Kidney capillary endothelial cell (primary cell): ENCODE results near the gene MAST3.
A peak's percentile ranks its signal among the peaks of the same experiment; 100 is the strongest.

Experiments used
- DNase-seq: peaks from one replicate; pipeline ENCODE4 v3.0.0-alpha.2; 2018; ENCODE audit warnings: low spot score

The MAST3 gene

DNA sequence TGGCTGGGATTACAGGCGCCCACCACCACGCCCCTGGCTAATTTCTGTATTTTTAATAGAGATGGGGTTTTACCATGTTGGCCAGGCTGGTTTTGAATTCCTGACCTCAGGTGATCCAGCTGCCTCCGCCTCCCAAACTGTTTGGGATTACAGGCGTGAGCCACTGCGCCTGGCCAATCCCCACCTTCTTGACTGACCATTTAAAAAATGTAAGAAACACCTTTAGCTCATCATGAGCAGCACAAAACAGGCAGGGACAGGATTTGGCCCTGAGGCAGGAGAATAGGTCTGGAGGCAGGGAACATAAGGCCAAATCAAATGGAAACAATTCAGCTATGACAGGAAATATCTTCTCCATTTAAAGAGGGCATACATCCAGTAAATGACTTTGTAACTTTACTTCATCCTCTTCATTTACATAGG lies 94.1 kb downstream of the MAST3 start:
- no peak for DNase-seq

DNA sequence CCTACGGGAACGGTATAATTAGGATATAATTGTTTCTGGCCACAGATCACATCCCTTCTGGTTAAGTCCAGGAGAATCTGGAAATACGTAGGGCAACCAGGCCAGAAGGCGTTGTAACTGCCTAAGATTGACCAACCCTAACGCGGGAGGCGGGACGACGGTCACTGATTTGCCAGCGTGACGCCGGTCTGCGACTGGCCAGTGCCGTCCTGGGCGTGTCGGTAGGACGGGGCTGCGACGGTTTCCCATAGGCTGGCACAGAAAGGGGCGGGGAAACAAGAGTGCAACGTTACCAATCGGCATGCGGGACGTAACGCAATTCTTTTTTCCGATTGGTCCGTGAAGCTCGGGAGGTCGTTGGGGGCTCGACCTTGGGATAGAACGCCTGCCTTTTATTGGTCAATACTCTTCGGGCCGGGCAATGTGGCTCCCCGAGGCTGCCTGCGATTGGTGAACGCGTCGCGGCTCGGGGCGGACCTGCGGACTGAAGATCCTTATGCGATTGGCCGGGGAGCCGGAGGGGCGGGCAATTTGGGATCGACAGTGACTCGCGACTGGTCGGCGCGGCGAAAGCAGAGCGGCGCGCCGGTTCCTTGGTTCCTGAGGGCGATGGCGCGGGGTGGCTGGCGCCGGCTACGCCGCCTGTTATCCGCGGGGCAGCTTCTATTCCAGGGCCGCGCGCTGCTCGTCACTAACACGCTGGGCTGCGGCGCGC lies 95.3 kb downstream of the MAST3 start, which contains the start of gene MPV17L2:
Gene MPV17L2 (plus strand): TSS at position 546 of the 715 bp plus-strand sequence. CDS start 64 bp downstream, at position 610.
- DNase-seq: peak; percentile 100

DNA sequence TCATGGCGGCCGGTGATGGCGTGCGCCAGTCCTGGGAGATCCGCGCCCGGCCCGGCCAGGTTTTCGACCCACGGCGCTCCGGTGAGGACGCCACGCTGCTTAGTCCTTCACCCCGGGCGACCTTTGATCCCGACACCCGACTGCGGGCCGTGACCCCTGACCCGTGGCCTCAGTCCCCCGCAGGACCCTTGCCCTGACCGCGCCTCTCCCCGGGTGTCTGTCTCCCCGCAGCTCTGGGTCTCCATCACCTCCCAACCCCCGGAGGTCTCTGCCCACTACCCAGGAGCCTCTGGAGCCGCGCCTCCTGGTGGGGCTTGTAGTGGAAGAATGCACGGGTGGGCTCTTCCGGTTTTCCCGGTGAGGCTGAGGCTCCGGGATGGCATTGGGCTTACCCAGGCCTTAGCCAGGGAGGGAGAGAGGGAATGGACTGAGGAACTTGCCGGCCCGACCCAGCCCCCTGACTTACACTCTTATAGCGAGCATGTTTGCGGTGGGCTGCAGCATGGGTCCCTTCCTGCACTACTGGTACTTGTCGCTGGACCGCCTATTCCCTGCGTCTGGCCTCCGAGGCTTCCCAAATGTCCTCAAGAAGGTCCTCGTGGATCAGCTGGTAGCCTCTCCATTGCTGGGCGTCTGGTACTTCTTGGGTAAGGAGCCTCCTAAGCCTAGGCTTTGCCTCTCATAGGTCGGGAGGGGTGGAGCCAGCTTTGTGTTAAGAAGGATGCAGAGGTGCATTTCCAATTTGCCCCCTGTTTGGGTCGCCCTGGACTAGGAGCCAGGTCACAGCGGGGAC lies 96.0 kb downstream of the MAST3 start:
- DNase-seq: no peak

DNA sequence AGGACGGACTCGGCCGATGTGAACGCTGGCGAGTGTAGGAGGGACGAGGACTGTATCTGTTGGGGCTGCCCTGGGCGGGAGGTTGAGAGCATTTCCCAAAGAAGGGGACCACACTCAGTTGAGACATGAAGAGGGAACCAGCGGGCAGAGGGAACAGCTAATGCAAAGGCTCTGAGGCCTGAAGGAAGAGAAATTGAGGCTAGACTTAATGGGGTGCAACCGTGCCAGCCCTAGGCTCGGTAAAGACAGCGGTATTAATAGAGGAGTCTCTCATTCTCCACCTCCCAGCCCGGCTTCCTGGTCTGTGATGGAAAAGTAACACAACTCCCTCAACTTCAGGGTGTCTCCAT lies 96.6 kb downstream of the MAST3 start:
- no peak for DNase-seq

DNA sequence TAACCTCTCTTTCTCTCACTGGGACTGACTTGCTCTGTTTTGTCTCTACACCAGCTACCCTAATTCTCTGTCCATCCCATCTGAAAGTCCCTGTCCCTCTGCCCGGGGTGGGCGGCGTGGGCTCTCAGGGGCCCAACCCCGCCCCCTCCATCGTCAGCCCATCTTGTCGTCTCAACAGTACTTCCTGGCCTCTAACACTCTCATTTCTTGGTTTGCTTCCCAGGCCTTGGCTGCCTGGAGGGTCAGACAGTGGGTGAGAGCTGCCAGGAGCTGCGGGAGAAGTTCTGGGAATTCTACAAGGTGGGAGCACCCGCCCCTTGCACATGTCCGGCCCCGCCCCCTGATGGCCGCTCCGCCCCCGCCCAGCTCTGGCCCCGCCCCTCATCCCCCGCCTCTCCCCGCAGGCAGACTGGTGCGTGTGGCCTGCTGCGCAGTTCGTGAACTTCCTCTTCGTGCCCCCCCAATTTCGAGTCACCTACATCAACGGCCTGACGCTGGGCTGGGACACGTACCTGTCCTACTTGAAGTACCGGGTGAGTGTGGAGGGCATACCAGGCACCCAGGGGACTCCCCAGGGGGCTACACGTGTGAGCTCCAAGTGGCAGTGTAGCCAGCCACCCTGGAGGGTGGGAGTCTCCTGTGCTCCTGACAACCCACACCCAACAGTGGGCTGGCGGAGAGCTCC lies 97.1 kb downstream of the MAST3 start:
- DNase-seq: no peak

DNA sequence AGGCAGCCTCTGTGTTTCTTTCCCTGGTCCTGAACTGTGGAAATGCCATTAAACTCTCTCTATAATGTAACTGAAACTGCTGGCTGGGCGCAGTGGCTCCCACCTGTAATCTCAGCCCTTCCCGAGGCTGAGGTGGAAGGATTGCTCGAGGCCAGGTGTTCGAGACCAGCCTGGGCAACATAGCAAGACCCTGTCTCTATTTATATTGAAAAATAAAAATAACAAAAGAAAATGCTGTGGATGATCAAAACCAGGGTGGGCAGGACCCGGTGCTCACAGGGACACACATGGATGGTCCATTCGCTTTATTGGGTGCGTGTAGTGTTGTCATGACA lies 98.9 kb downstream of the MAST3 start:
- no peak for DNase-seq

DNA sequence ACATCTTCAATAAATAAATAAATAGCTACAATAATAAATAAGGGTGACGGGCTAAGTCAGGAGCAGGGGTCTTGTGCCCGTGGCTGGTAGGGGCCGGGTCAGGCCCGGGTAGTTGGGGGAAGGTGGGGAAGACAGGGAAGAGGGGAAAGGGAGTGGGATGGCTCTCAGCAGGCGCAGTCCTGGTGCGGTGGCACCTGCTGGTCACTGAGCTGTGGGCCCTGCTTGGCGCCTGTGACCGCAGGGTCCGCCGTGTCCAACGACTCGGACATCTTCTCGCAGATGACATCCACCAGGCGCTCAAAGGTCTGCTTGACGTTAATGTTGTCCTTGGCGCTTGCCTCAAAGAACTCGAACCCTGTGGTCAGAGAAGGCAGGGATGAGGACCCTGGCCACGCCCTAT lies 99.7 kb downstream of the MAST3 start:
- DNase-seq: no peak

DNA sequence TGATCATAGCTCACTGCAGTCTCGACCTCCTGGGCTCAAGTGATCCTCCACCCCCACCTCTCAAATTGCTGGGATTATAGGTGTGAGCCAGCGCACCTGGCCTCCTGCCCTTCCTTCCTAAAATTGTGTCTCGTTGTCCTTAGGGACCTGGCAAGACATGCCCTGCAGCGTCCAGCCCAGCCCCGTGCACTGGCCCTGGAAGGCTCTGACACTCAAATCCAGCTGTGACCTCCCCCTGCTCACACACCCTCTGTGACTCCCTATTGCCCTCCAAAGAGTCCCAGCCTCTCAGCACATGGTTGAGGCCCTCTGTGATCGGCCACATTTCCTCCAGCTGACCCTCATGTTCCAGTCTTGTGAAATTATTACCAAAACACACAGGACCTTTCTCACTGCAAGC lies 100.4 kb downstream of the MAST3 start:
- no peak for DNase-seq

DNA sequence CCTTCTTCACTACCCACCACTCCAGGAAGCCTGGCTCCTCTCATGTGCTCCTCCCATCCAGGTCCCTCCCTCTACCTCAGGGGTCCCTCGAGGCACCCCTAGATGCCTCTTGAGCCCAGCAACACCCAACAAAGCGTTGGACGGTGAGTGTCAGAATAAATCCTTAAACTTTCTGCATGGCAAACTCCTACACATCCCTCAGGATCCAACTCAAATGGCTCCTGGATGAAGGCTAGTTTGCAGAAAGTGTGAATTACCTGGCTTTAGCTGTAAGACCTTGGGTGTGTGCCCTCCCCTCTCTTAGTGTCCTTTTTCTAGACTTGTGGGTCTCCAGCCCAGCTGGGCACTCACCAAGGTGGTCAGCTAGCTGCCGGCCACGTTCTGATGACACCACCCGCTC lies 100.8 kb downstream of the MAST3 start:
- DNase-seq: no peak
